ENCODE measurements around the gene KLC3.
"Not testable (repeated sequence)": the region's sequence is repeated elsewhere in the genome, so short reads cannot be mapped to it uniquely, and the experiment has no call there.

KLC3 gene

GRCh38 chr19:45340232-45340898, at the start of gene KLC3:
KLC3 (plus strand) TSS chr19:45340750; CDS start chr19:45345542, 4,792 bp downstream.
- DNase-seq (ENCODE audit: low spot score), result no peak

GRCh38 chr19:45291834-45292233, 48.7 kb upstream of the KLC3 start:
- no peak for DNase-seq (ENCODE audit: low spot score)

- no peak for DNase-seq (ENCODE audit: low spot score)
Measured at GRCh38 chr19:45293682-45294081, 46.9 kb upstream of the KLC3 start.

- DNase-seq (ENCODE audit: low spot score), result peak; percentile 73
Measured at GRCh38 chr19:45294291-45295029, 46.1 kb upstream of the KLC3 start.

- no peak for DNase-seq (ENCODE audit: low spot score)
Measured at GRCh38 chr19:45295873-45296272, 44.7 kb upstream of the KLC3 start.

GRCh38 chr19:45296355-45296754, 44.2 kb upstream of the KLC3 start:
- DNase-seq (ENCODE audit: low spot score), result no peak

GRCh38 chr19:45297674-45298073, 42.9 kb upstream of the KLC3 start:
- no peak for DNase-seq (ENCODE audit: low spot score)

GRCh38 chr19:45298264-45298663, 42.3 kb upstream of the KLC3 start:
- no peak for DNase-seq (ENCODE audit: low spot score)

GRCh38 chr19:45299719-45300118, 40.8 kb upstream of the KLC3 start:
- DNase-seq (ENCODE audit: low spot score), result no peak

GRCh38 chr19:45302416-45302815, 38.1 kb upstream of the KLC3 start:
- no peak for DNase-seq (ENCODE audit: low spot score)

- no peak for DNase-seq (ENCODE audit: low spot score)
Measured at GRCh38 chr19:45303269-45304060, 37.1 kb upstream of the KLC3 start.

GRCh38 chr19:45304141-45304926, 36.2 kb upstream of the KLC3 start:
- DNase-seq (ENCODE audit: low spot score), result no peak

- no peak for DNase-seq (ENCODE audit: low spot score)
Measured at GRCh38 chr19:45305007-45305406, 35.5 kb upstream of the KLC3 start.

- DNase-seq (ENCODE audit: low spot score), result no peak
Measured at GRCh38 chr19:45305421-45305820, 35.1 kb upstream of the KLC3 start.

- no peak for DNase-seq (ENCODE audit: low spot score)
Measured at GRCh38 chr19:45306040-45306439, 34.5 kb upstream of the KLC3 start.

- no peak for DNase-seq (ENCODE audit: low spot score)
Measured at GRCh38 chr19:45306518-45307027, 34.0 kb upstream of the KLC3 start.

GRCh38 chr19:45307361-45307760, 33.2 kb upstream of the KLC3 start:
- DNase-seq (ENCODE audit: low spot score), result no peak

- DNase-seq (ENCODE audit: low spot score), result not testable (repeated sequence)
Measured at GRCh38 chr19:45309322-45309721, 31.2 kb upstream of the KLC3 start.

GRCh38 chr19:45311621-45312020, 28.9 kb upstream of the KLC3 start:
- no peak for DNase-seq (ENCODE audit: low spot score)

GRCh38 chr19:45312285-45312684, 28.3 kb upstream of the KLC3 start:
- not testable (repeated sequence) for DNase-seq (ENCODE audit: low spot score)

- no peak for DNase-seq (ENCODE audit: low spot score)
Measured at GRCh38 chr19:45314708-45315245, 25.8 kb upstream of the KLC3 start.

- DNase-seq (ENCODE audit: low spot score), result no peak
Measured at GRCh38 chr19:45315304-45315703, 25.2 kb upstream of the KLC3 start.

All from Ammon's horn (tissue), 1 donor.